Keratinocyte (primary cell): ENCODE data around the gene PRPSAP1.

Source experiments
- EZH2 ChIP-seq: IDR thresholded peaks from one replicate; pipeline ENCODE4 v1.6.1; 2012; ENCODE audit warnings: inconsistent platforms, mild to moderate bottlenecking, low read length, moderate library complexity
- TF ChIP-seq, protein P1 (sequence below), 3 experiments: IDR thresholded peaks in 1 of 3; conservative IDR thresholded peaks in 1 of 3; optimal IDR thresholded peaks in 1 of 3; 2 replicates in 2 of 3; 3 replicates in 1 of 3; pipeline versions ENCODE3 to v1.5.1; 2011; ENCODE audit warnings: low read length in 3 of 3, mild to moderate bottlenecking in 3 of 3, moderate library complexity in 2 of 3, control low read depth in 1 of 3, inconsistent platforms in 1 of 3; ENCODE audit not compliant: insufficient read depth in 2 of 3; ENCODE audit errors: extremely low read depth in 1 of 3

DNA sequence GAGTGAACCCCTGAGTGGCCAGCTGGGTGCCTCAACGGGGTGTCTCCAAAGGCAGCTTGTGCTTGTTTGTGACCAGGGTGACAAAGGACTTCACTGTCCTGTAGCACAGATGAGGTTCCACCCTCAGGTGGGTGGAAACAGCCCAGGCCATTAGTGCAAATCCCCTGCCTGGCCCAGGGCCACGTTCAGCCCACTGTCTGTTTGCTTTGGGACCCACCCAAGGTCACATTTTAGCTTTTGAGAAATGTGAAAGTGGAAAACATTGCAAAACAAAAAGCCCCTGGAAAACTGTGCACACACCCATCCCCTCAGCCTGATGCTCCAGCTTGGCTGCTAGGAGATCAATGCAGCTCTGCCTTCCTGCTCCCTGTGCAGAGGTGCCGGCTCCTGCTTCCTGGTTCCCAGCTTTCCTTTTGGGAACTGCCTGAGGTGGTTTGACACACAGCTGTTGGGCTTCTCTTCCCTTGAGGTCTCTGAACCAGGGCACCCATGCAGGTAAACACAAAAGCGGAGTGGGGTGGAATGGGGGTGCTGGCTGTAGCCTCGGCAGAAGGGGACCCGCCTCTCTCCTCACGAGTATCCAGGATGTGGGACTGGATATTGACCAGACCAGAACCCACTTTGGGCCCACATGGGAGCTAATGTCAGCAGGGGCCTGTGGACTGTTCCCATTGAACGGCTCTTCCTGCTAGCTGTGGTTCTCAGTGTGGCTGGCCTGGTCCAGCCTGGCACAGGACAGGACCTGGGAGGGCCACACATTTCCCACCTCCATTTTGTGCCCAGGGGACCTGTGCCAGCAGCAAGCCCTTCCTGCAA lies 22.8 kb upstream of the PRPSAP1 start:
- TF ChIP-seq, protein P1, sequence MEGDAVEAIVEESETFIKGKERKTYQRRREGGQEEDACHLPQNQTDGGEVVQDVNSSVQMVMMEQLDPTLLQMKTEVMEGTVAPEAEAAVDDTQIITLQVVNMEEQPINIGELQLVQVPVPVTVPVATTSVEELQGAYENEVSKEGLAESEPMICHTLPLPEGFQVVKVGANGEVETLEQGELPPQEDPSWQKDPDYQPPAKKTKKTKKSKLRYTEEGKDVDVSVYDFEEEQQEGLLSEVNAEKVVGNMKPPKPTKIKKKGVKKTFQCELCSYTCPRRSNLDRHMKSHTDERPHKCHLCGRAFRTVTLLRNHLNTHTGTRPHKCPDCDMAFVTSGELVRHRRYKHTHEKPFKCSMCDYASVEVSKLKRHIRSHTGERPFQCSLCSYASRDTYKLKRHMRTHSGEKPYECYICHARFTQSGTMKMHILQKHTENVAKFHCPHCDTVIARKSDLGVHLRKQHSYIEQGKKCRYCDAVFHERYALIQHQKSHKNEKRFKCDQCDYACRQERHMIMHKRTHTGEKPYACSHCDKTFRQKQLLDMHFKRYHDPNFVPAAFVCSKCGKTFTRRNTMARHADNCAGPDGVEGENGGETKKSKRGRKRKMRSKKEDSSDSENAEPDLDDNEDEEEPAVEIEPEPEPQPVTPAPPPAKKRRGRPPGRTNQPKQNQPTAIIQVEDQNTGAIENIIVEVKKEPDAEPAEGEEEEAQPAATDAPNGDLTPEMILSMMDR (optimal IDR thresholded peaks at IDR 0.05 in 1 of 3, IDR thresholded peaks at IDR 0.05 in 1 of 3, conservative IDR thresholded peaks at IDR 0.05 in 1 of 3; ENCODE audit: extremely low read depth in 1 of 3, insufficient read depth in 2 of 3, low read length in 3 of 3), result no peak
- no peak for TF ChIP-seq EZH2
